Measurements from ENCODE around the gene KIRREL2. TPM values are rescaled to one million over a fixed set of nuclear protein-coding genes. Genes with fewer than 3 reads are reported as not detected.

The KIRREL2 gene
- total RNA-seq, 1 experiment from 2014 or later = 0.15 TPM

- BruUV-seq (replicated peaks) = no TSS peak
- no peak for DNase-seq (ENCODE audit: low spot score)
- intact Hi-C loops (cut with micrococcal nuclease; ENCODE audit: unreplicated experiment) = no loop called here
- Histone ChIP-seq H3K4me1 (ENCODE audit: insufficient read depth, low read length, poor library complexity, severe bottlenecking) (no peaks in the 10 kb centered on the region), H3K9me3 (ENCODE audit: low read depth, low read length, poor library complexity, severe bottlenecking) (no peaks in the 10 kb centered on the region), H3K36me3 (ENCODE audit: insufficient read depth, low read length, poor library complexity, severe bottlenecking) (peaks cover 23% of the 10 kb centered on the region), H3K4me3 (ENCODE audit: low read depth, low read length, poor library complexity, severe bottlenecking) (no peak overlapping the region), H3K27me3 (replicated peaks; ENCODE audit: insufficient read depth, low read depth, low read length, poor library complexity) (no peaks in the 10 kb centered on the region), H3K27ac (ENCODE audit: low read depth, low read length, poor library complexity, severe bottlenecking) (no peak overlapping the region)
- ChIA-PET POLR2A (ENCODE audit: low non-redundant PET) (no interaction called here), CTCF (interaction anchor here (0.6 kb wide), 1 partner anchor 45 kb away, joined by 3 read pairs; no protein-coding TSS in a partner anchor)
- TF ChIP-seq EZH2 (IDR thresholded peaks at IDR 0.05; ENCODE audit: borderline replicate concordance, low read depth, low read length, poor library complexity, severe bottlenecking) (no peak), CTCF (conservative IDR thresholded peaks at IDR 0.05; ENCODE audit: low read depth, low read length) (no peak)
Measured at GRCh38 chr19:35885904-35886303, 29.2 kb downstream of the KIRREL2 start.

GRCh38 chr19:35887197-35887596 is 30.5 kb downstream of the KIRREL2 start:
- no TSS peak for BruUV-seq (replicated peaks)
- no peaks in the 10 kb centered on the region for H3K27me3 ChIP-seq (replicated peaks; ENCODE audit: insufficient read depth, low read depth, low read length, poor library complexity)
- H3K4me3 ChIP-seq (ENCODE audit: low read depth, low read length, poor library complexity, severe bottlenecking) = no peak overlapping the region
- no peaks in the 10 kb centered on the region for H3K4me1 ChIP-seq (ENCODE audit: insufficient read depth, low read length, poor library complexity, severe bottlenecking)
- H3K27ac ChIP-seq (ENCODE audit: low read depth, low read length, poor library complexity, severe bottlenecking) = no peak overlapping the region
- intact Hi-C loops (cut with micrococcal nuclease; ENCODE audit: unreplicated experiment) = no loop called here
- TF ChIP-seq EZH2 (IDR thresholded peaks at IDR 0.05; ENCODE audit: borderline replicate concordance, low read depth, low read length, poor library complexity, severe bottlenecking) (no peak), CTCF (conservative IDR thresholded peaks at IDR 0.05; ENCODE audit: low read depth, low read length) (no peak)
- H3K36me3 ChIP-seq (ENCODE audit: insufficient read depth, low read length, poor library complexity, severe bottlenecking) = peaks cover 23% of the 10 kb centered on the region
- ChIA-PET CTCF (interaction anchor here (0.6 kb wide), 1 partner anchor 212 kb away, joined by 4 read pairs; no protein-coding TSS in a partner anchor), POLR2A (ENCODE audit: low non-redundant PET) (no interaction called here)
- no peaks in the 10 kb centered on the region for H3K9me3 ChIP-seq (ENCODE audit: low read depth, low read length, poor library complexity, severe bottlenecking)
- DNase-seq (ENCODE audit: low spot score) = no peak

GRCh38 chr19:35888398-35888797 is 31.7 kb downstream of the KIRREL2 start:
- Histone ChIP-seq H3K27ac (ENCODE audit: low read depth, low read length, poor library complexity, severe bottlenecking) (no peak overlapping the region), H3K36me3 (ENCODE audit: insufficient read depth, low read length, poor library complexity, severe bottlenecking) (peaks cover 27% of the 10 kb centered on the region), H3K27me3 (replicated peaks; ENCODE audit: insufficient read depth, low read depth, low read length, poor library complexity) (no peaks in the 10 kb centered on the region), H3K4me1 (ENCODE audit: insufficient read depth, low read length, poor library complexity, severe bottlenecking) (no peaks in the 10 kb centered on the region), H3K9me3 (ENCODE audit: low read depth, low read length, poor library complexity, severe bottlenecking) (no peaks in the 10 kb centered on the region), H3K4me3 (ENCODE audit: low read depth, low read length, poor library complexity, severe bottlenecking) (no peak overlapping the region)
- ChIA-PET CTCF (interaction anchor here (0.7 kb wide), 1 partner anchor 43 kb away, joined by 4 read pairs; no protein-coding TSS in a partner anchor), POLR2A (ENCODE audit: low non-redundant PET) (no interaction called here)
- intact Hi-C loops (cut with micrococcal nuclease; ENCODE audit: unreplicated experiment) = no loop called here
- TF ChIP-seq EZH2 (IDR thresholded peaks at IDR 0.05; ENCODE audit: borderline replicate concordance, low read depth, low read length, poor library complexity, severe bottlenecking) (no peak), CTCF (conservative IDR thresholded peaks at IDR 0.05; ENCODE audit: low read depth, low read length) (no peak)
- no TSS peak for BruUV-seq (replicated peaks)
- DNase-seq (ENCODE audit: low spot score) = no peak
